Non-pigmented ciliary epithelial cell (primary cell): ENCODE measurements around the gene JMJD1C.
"Not testable (repeated sequence)": the region's sequence is repeated elsewhere in the genome, so short reads cannot be mapped to it uniquely, and the experiment has no call there.

Experiments used
- DNase-seq: peaks from one replicate; pipeline ENCODE4 v3.0.0-alpha.2; 2010; ENCODE audit warnings: low read depth

The JMJD1C gene

DNA sequence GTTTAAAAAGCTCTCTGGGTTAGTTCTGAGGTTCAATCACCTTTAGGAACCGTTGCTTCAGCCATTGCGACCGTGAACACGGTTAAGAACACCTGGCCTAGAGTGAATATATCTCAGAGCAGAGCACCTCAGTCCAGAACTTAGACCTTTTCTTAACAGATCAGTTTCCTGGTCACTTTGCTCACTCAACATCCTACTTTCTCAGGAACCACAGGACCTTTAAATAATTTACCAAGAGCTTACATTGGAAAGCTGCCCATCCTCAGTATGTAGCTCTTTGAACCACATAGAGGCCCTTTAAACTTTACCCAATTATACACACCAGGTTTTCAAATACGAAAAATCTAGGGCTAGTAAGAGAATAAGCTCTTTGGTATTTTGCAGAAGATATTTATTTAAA lies 179.4 kb downstream of the JMJD1C start:
- DNase-seq = no peak

DNA sequence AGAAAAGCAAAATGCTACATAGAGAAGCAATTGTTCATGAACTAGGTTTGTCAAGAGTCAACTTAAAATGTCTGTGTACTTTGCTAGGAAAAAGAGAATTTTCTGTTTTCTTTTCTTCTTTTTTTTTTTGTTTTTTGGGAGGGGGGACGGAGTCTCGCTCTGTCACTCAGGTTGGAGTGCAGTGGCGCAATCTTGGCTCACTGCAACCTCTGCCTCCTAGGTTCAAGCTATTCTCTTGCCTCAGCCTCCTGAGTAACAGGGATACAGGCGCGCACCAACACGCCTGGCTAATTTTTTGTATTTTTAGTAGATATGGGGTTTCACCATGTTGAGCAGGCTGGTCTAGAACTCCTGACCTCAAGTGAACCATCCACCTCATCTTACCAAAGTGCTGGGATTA lies 181.9 kb downstream of the JMJD1C start:
- not testable (repeated sequence) for DNase-seq

- DNase-seq = no peak
These were observed 182.7 kb downstream of the JMJD1C start for GRCh38 chr10:63283093-63283492.

- DNase-seq = no peak
These were observed 183.8 kb downstream of the JMJD1C start for GRCh38 chr10:63281967-63282366.

GRCh38 chr10:63280386-63280785 lies 185.4 kb downstream of the JMJD1C start:
- DNase-seq = no peak

- DNase-seq = no peak
These were observed 190.7 kb downstream of the JMJD1C start for GRCh38 chr10:63275094-63275493.

DNA sequence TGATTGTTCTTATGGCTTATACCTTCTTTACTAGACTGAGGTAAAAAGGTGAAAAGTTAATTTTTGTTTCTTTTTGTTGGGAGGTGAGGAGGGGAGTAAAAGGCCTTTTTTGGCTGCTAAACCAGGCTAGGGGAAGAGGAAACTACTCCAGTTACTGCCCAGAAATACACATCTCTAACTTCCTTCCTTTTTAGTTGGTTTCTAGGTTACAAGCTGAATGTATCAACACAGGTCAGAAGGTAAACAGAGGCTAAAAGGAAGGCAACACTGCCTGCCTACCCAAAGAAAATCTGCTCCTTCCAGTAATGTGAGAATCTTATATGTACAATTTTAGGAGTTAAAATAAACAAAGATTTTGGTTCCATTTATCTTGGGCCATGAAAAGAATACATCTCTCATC lies 192.2 kb downstream of the JMJD1C start:
- no peak for DNase-seq

GRCh38 chr10:63268798-63269503 lies 196.8 kb downstream of the JMJD1C start:
- DNase-seq = peak; percentile 91

DNA sequence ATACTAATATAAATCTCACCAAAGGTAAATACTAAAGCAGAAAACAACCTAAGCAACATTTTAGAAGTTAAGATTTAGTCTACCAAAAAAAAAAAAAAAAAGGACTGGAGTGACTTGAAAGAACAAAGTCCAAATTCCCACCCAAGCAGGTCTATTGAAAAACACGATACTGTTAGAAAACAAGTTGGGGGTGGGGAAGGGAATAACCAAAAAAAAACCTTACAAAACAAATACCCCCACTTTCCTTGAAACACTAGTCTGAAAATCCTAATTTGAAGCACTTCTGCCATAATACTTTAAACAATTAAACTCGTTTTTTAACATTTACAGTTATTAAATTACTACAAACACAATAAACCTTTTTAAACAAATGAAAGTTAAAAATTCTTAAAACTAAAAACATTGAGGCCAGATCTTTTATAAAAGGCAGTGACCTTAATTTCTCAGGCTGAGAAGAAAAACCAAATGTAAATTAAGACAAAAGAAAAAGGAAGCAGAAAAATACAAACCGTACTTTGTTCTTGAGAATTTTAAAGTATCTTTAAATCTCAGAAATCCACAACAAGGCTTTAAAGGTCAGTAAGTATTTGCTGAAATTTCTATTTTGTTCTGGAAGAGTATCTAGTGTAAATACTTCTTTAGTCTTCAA lies 197.5 kb downstream of the JMJD1C start:
- DNase-seq = no peak

DNA sequence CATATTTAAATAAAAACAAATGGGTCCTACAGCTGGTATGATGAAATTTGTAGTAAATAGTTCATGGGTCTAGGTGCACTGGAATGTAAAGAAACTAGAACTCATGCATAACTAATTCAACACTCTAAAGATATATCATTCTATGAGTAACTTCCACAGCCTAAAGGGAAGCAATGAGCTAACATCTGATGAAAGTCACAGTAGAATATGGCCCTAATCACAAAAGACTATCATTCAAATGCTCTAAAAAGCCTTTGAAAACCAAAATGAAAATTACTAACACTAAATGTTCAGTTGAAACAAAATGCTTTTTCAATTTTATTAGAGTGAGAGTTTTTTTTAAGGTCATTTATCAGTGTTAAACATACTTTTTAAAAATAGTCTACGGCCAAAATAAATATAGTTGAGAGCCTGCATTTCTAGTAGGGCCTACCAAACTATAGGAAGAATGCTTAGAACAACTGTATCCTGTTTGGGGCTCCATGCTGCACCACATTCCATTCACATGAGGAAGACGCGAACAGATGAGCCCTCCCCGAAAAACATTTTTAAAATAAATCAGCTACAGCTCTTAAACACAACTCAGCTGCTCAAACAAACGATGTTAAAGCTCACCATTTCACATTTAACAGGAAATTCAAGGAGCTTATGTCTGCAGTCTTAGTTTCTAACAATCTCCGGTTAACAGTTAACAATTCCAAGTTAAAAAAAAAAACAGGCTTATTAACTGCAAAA lies 198.2 kb downstream of the JMJD1C start:
- DNase-seq = peak; percentile 74

DNA sequence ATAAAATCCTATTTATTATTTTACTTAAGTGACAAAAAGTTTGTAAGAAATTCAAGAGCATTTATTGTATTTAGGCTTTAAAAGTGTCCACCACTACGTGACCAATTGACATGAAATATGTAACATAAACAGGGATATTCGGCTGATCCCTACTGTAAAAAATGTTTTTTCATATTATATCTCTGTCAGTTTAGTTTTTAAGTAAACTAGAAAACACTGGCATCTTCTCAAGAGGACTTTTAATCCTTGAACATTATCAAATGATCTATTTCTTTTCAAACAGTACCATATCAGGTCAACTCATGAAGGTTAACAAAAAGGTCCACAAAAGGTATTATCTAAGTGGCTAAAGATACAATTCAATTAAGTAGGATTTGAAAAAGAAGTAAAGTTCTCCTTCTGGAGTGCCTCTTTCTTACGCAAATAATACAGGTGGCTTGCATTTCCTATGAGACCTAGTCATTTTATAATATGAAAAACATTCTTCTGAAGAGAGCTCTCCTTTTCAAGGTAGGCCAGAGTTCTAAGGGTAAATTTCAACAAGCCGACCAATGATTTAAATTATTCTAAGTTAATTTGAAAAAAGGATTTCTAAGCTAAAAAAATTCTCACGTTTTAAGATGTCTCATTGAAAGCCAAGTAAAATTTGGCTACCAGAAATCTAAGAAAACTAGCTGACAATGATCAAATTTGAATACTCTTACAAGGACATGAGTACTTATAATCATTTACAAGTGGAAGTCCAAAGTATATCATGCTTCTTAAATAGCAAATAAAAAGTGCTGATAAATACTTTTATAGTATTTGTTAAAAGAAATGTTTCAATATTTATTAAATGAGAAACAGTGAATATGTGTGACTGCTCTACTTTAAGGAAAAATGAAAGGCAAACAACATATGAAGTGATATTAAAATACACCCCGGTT lies 199.1 kb downstream of the JMJD1C start:
- DNase-seq = no peak

- DNase-seq = no peak
These were observed 200.0 kb downstream of the JMJD1C start for GRCh38 chr10:63265683-63266235.

DNA sequence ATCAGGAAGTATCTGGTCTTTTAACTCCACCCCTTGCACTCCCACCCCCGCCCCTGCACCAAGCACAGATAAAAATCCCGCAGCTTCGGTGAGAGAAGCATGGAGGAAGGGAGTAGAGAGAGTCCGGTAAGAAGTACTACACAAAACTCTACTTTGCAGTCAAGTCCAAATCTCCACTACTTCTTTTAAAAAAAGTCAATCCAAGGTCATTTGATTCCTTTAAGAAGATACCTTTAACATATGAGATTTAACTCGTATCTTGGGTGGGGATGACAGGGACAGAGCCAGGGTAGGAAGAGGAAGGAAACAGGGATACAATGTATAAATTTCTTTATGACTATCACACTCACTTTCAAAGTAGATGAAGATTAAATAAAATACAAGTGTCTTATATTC lies 200.6 kb downstream of the JMJD1C start:
- no peak for DNase-seq

DNA sequence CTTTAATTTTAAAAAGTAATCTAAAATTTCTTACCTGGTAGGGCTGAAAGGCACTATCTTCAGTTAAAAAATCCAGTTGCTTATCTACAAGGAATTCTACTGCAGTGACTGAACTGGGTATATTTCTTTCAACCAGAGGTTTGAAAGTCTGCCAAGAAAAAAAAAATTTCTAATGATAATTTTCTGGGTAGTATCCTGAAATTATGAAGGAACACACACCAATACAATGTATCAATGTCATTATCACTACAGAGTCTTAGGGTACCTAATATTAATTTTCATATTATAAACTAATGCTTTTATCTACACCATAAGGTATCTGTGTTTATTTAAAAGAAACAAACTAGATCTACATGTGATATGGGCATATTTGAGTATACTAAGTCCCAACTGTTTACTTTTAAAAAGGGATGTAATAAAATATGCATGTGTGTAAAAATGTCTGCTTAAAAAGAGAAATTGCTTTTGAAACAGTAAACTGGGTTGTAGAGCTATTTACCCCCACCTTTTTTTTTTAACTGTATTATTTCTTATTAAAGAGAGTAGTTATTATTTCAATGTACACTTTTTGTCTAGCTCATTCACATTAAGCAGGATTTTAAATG lies 201.1 kb downstream of the JMJD1C start:
- no peak for DNase-seq

DNA sequence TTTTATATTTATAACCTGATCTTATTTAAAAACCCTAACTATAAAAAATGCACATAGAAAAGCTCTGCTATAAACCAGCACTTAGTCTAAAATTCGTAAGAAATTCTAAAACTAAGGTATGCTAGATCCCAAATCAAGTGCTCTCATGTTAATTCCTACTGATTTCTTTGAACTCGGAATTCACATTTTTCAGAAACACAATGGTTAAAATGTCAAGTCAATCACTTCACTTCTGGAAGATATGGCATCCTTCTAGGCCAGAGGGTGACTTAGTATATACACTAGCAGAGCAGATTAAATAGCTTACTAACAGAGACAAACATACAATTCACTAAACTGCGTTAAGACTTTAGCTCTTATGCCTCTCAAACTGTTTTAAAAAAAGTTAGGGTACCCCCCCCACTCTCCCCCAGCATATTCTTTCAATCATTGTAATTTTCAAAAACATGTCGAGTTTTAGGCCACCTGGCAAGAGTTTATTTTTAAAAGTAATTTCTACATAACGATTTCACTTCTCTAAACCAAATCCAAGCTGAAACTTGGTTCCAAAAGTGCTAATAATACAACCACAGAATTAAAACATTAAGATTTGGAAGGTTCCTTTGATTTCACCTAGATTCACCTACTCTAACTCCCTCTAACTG lies 203.2 kb downstream of the JMJD1C start:
- no peak for DNase-seq

GRCh38 chr10:63261496-63261895 lies 204.3 kb downstream of the JMJD1C start:
- DNase-seq = no peak

- DNase-seq = no peak
These were observed 204.9 kb downstream of the JMJD1C start for GRCh38 chr10:63260860-63261251.

DNA sequence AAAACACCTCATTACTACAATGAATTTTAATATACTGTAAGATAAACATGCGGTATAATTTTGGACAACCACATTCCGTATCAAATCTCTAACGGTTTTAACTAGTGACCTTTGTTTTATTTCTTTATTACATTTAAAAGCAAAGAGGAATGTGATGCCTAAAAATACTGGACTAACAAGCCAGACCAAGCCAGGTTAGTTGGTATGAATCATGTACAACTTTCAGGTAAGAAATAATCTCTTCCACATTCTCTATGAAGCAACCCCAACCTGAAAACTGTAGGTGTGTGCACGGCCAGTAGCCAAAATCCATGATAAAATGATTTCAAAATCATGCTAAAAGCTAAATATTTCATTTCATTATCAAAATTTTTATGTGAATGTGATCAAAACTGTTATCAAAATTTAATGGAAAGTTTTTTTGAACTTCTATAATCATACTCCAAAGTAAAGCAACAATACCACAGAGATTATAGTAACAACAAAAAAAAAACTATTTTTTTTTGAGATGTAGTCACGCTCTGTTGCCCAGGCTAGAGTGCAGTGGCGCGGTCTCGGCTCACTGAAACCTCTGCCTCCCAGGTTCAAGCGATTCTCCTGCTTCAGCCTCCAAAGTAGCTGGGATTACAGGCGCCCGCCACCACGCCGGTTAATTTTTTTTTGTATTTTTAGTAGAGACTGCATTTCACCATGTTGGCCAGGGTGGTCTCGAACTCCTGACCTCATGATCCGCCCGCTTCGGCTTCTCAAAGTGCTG lies 205.5 kb downstream of the JMJD1C start:
- DNase-seq = no peak

DNA sequence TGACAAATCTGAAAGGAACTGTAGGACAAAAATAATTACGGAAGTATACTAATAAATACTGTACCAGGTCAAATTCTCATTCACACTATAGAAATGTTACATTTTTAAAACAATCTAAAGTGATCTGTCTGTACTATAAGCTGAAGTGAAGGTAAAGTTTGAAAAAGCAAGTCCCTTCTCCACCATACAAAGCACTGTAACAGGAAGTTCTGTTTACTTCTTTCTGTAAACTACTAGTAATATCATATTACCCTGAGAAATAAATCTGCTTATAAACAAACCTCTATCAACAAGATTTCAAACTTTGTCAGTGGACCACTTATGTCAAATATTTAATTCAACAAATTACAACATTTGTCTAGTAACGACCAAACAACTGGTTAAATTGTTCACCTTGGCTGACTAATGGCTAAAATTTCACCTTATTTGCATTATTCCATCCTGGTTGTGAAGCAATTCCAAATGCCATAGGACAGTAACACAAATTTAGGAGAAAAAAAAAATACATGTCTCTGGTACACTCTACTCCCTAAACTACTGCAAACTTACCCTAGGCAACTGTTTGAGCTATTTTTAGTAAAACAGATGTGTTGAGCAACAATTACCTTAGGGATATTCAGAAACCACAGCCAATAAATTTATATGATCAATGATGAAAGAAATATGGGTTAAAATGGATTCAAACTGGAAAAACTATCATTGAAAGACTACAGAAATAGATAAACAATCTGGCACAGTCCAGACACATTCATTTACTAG lies 206.7 kb downstream of the JMJD1C start:
- no peak for DNase-seq
